Tongue (tissue), 2 donors: Measurements from ENCODE around the gene ZIC4. TPM values are rescaled to one million over a fixed set of nuclear protein-coding genes. Genes with fewer than 3 reads are reported as not detected.

Source experiments
- DNase-seq: peaks from one replicate; pipeline ENCODE4 v3.0.0-alpha.2; 2015
- total RNA-seq: library from RNA; depleted of rRNA; stranded (reverse); fragments of >200 nt; gene quantifications from one replicate; pipeline ENCODE4 v1.2.3, GENCODE V29; 2014

ZIC4 gene
- total RNA-seq, 1 donor from 2014 or later: 1.0 TPM

DNA sequence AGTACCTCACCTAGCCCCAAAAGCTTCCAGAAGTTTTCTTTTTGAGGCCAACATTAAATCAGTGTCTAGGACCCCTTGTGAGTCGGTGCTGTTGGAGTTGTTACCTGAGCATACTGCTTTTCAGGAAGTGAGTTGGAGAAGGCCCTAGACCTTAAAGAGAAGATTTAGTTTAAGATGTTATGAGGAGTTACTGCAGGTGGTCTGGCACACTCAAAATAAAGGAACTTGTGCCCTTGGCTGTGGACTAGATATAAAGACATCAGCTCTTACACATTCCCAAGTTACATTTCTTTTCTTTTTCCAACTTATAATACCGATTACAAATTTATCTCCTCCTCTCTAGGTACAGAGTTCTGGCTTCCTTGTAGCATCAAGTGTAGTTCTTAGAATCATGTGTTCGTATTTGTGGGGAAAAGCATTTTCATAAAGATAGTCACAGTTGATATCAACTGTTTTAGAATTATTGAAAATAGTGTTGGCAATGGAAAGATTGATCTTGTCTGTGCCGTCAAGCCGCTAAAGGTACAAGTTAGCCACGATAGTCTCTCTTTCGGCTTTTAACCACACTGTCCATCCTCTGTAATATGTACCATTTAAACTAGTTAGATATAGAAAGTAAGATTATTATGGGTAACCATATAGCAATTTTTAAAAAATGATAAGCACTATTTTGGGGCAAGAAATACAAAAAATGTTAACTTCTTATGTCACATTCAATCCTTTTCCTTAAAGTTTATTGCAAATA is 11.4 kb upstream of the ZIC4 start:
- DNase-seq: no peak

DNA sequence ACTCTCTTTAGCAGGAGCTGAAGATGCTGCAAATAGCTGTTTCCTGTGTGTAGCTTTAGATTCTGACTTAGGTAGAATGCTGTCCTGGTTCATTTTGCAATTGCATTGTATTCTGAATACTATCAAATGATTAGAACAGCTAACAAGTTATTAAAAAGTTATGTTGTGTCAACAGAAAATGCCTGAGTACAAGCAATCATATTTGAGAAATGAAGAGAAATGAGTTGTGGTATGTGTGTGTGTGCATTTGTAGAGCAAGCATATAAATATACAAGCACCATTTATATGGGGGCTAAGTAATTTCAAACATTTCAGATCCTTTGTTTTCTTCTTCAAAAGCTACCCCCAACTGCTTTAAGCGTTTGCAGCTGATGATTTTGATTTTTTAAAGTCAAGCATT is 10.6 kb upstream of the ZIC4 start:
- no peak for DNase-seq

DNA sequence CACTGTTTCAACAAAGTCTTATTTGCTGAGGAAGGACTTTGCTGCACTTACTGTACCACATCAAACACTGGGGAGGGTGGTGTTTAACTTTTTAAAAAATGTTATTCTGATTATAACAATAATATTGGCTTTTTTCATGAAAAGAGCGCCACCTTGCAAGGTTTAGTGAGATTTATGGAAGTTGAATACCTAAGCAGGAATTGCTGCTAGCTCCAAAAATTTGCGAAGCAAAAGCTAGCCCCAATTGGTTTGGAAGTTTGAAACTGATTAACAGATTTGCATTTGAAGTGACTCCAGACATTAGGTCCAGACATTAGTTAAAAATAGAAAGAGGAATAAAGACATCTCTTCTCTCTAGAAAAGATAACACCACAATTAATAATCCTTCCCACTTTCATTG is 9.5 kb upstream of the ZIC4 start:
- DNase-seq: no peak

DNA sequence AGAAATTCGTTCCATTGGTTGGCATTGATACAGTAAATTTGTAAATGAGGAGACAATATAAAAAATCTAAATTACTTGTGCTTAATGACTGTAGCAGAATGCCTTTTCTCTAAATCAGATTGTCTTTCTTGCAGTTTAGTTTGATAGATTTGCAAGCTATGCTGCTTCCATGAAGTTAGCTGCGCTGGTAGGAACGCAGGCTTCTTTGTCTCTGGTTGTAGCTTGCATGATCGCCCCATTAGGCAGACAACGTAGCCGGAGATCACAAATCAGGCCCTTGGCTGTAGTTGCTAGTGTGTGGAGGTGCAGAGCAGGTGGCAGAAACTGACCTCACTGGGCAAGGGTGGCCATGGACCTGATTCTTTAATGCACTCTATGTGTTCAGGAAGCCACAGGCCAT is 8.9 kb upstream of the ZIC4 start:
- no peak for DNase-seq

- no peak for DNase-seq
Observed at GRCh38 chr3:147414390-147415138, 8.2 kb upstream of the ZIC4 start.

DNA sequence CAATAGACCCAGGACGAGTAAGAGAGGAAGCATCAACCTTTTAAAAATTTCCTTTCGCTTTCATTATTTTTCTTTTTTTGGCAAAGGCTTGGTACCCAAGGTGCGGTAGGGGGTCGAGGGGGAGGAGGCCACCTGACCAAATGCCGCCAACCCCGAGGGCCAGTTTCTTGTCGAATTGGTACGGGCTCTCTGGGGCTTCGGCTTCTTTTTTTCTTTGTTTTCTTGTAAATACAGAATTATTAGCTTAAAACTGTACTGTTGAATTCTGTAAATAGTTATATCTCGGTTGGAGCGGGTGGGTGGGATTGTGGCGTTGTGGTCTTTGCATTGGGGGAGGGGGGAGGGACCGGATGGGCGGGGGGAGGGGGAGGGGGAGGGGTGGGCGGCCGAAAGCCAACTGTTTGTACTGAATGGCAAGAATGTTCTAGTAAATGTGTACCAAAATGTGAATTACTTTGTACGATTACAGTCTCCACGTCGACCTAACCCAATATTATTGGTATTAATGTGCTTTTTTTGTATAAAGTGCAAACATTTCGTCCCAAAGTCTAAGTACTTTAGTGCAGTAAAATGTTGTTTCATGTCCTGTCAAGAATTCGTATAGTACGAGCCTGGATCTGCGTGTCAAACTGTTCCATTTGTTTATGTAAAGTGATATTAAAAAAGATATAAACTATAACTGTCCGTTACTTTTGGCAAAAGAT is 7.5 kb upstream of the ZIC4 start:
- DNase-seq: peak; percentile 39

- peak; percentile 44 for DNase-seq
Observed at GRCh38 chr3:147412917-147413685, 6.8 kb upstream of the ZIC4 start.

DNA sequence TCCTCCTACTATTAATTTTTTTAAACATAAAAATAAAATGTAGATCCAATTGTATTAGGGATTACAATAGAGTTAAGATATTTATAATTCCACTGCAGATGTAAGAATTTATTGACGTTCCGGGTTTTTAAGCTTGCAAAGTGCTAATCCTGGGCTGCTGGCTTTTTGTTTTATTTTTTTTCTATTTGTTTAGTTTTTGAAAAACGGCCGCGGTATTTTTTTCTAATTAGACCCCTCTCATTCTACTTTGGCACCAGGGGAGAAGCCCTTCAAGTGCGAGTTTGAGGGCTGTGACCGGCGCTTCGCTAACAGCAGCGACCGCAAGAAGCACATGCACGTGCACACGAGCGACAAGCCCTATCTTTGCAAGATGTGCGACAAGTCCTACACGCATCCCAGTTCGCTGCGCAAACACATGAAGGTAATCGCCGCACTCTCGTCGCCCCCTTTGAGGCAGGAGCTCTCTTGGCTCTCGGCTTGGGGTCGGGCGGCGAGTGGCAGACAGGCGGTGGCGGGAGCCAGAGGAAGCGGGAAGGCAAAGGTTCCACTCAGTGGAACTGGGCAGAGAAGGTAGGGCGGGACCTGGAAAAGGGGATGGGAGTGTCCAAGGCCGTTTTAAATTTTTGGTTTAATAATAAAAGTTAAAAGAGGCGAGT is 6.0 kb upstream of the ZIC4 start:
- peak; percentile 29 for DNase-seq

- DNase-seq: peak; percentile 30
Observed at GRCh38 chr3:147411815-147412241, 5.5 kb upstream of the ZIC4 start.

GRCh38 chr3:147411238-147411814 is 5.0 kb upstream of the ZIC4 start:
- peak; percentile 85 for DNase-seq

GRCh38 chr3:147410526-147411237 is 4.3 kb upstream of the ZIC4 start:
- DNase-seq: peak; percentile 63

DNA sequence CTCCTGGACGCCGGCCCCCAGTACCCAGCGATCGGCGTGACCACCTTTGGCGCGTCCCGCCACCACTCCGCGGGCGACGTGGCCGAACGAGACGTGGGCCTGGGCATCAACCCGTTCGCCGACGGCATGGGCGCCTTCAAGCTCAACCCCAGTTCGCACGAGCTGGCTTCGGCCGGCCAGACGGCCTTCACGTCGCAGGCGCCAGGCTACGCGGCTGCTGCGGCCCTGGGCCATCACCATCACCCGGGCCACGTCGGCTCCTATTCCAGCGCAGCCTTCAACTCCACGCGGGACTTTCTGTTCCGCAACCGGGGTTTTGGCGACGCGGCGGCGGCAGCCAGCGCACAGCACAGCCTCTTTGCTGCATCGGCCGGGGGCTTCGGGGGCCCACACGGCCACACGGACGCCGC is 3.8 kb upstream of the ZIC4 start:
- no peak for DNase-seq

DNA sequence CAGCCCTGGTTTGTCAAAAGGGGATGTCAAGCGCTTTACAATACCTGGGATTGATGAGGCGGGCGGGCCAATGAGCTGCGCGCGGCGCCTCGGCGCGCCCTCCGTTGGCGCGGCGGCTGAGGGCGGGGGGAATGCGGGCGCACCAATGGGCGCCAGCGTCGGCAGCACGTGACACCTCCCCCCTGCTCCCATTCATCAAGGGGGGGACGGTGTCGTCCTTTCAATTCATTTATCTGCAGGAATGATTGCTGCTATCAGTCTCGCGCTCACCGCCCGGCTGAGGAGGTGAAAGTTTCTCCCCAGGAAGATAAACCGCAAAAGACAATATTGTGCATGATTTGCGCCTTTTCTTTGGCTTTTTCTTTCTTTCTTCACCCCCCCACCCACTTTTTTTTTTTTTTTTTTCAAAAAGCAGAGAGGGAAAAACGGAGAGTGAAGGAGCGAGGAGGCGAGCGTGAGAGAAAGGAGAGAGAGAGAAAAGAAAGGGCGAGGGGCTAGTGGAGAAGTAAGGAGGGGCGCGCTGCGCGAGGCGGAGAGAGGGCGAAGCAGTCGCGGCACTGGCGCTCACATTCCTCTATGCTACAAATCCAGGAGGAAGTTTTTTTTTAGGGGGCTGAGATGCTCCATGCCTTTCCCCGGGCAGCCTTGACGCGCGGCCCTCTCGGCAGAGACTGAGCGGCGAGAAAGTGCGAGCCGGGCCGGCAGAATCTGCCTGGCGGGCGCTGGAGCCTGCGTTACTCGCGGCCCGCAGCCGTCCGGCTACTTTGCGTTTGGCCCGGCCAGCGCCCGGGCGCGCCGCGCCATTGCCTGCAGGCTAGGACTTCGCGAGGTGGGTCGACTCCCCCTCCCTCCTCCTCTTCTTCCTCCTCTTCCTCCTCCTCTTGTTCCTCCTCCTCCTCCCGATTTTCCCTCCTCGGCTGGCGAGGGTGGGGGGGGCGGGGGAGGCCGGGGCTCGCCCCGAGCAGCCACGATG is 3.1 kb upstream of the ZIC4 start, which contains the start of gene ZIC1:
Gene ZIC1, plus strand, starts transcription at position 223 of the 973 bp plus-strand sequence. Its CDS starts 748 bp downstream, at position 971.
- peak; percentile 80 for DNase-seq

DNA sequence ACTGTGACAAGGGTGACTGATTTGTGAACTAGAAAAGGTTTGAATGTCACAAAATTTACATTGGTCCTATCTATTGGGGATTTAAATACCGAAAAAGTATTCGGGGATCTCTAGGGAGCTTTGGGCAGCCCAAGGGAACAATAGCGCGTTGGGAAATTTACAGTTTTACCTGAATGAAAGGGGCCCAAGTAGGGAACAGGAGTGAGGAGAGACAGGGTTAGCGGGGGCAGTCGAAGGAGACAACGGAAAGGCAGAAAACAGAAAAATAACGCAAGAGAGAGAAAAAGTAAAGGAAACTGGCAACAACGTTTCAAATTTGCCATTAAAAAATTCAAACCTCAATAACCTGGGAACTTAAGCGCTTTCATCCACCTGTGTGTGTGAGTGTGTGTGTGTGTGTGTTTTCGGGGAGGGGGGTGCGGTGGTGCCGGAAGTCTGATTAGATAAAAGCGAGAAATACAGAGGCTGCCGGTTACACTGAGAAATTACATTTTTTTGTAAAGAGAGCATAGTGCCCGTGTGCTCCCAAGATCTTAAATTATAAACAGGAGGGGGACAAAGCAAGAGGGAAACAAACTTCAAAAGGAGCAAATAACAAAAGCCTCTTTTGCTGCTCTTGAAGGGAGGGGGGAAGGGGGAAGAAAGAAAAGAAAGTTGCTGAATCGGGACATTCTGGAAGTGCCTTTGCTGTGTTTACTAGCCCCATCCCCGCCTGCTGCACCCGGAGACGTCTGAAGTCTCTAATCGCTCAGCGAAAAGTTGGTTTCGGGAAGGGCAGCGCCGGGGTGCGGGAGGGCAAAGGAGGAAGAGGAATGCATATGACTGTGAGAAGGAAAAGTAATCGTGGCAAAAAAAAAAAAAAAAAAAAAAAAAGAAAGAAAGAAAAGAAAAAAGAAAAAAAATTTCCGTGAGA is 2.1 kb upstream of the ZIC4 start:
- no peak for DNase-seq

DNA sequence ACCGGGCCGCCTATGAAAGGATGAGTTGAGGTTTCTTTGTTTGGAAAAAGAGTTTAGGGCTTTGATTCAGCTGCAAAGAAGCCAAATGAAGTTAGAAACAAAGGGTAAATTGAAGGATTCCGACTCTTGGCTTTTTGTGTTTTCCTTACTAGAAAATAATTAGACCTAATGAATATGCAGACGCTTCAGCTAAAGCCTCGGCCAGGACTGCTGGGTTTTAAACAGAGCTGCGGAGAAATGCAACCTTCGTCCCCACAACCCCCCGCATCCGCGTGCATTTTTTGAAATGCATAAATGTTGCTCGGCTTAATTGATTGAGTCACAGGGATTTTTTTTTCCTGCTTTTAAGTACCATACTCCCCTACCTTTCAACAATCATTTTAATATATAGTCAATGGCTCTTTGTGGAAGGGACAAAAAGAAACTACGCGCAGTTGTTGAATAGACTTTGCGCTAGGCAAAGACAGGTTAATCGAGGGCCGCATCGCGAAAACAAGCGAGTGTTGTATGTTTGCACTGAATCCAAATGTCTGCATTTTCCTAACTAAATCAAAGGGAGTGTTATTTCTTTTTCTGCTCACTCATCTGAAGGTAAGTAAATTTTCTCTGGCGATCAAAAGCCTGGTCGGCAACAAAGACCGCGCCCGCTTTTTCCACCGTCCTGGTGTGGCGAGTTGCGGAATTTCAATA is 1.3 kb upstream of the ZIC4 start:
- DNase-seq: no peak

DNA sequence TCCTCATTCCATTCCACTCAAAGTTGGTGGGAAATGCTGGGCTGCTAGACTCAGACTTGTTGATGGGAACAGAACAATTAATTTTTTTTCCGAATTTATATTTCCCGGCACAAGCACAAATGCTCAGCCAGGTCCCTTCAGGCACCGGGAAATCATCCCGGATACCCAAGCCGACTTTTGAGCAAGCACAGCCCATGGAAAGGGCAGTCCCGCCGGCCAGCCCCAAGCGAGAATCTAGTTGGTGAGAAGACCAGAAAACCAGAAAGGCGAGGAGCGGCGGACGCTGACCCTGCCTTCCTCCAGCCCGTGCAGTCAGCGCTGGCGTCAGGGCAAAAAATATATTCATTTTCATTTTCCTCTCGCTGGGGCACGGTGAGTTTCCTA is 763 bp upstream of the ZIC4 start:
- DNase-seq: no peak

DNA sequence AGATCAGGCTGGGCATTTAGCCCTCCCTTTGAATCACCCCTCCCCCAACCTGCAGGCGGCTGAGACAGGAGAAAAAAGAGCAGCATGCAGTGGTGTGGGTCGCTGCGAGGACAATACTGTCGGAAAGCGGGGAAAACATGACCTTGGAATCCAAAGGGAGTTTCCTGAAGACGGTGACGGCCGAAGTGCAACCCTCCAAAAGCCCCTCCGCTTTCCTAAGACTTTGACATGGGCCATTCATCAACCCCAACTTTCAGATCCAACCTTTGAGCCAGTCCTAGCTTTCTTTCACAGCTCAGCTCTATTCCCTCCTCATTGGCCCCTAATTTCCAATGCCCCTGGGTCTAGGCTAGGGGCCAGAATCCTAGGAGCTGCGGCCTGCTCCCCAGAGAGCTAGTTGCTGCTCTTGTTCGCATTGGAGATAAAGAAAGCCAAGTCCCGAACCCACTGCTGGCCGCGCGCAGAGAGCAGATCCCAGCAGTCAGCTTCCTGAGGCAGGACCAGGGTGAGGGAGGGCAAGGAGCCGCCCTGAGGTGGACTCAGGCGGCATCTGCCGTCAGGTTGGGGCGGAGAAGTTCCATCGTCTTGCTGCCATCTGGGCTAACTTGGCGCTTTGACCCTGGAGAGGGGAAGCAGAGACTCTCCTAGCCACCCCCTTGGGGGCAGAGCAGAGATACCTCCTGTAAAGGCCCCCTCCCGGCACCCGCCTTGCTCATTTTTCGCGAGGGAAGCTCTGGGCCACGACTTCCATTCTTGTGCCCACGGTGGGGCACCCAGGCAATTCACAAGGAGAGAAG is 914 bp downstream of the ZIC4 start:
- no peak for DNase-seq
